Spleen (tissue), 11 donors: Measurements from ENCODE around the gene CITED4. TPM values are rescaled to one million over a fixed set of nuclear protein-coding genes. Genes with fewer than 3 reads are reported as not detected.

Experiments
- DNase-seq: peaks from one replicate; pipeline ENCODE4 v3.0.0-alpha.2; 2020
- H3K27ac ChIP-seq, 8 donors: fragments of 200-600 bp; sonication (generic) in 7 of 8; 1 replicate in 4 of 8; 2 replicates in 4 of 8; pipeline versions ENCODE4 v1.5.0 to v1.8.0; 2016 to 2021; ENCODE audit warnings: inconsistent platforms in 4 of 8, mild to moderate bottlenecking in 4 of 8, moderate library complexity in 1 of 8
- H3K27me3 ChIP-seq, 7 donors: fragments of 200-600 bp; sonication (generic) in 6 of 7; replicated peaks in 1 of 7; 1 replicate in 4 of 7; 2 replicates in 3 of 7; pipeline versions ENCODE4 v1.5.0 to v1.8.0; 2016 to 2021; ENCODE audit warnings: inconsistent platforms in 3 of 7, mild to moderate bottlenecking in 1 of 7
- H3K36me3 ChIP-seq, 6 donors: fragments of 200-600 bp; sonication (generic) in 5 of 6; 1 replicate in 4 of 6; 2 replicates in 2 of 6; pipeline versions ENCODE4 v1.5.0 to v1.8.0; 2016 to 2021; ENCODE audit warnings: inconsistent platforms in 2 of 6
- H3K4me1 ChIP-seq, 6 donors: fragments of 200-600 bp; sonication (generic) in 5 of 6; 1 replicate in 3 of 6; 2 replicates in 3 of 6; pipeline versions ENCODE4 v1.5.0 to v1.8.0; 2016 to 2021; ENCODE audit warnings: inconsistent platforms in 3 of 6
- H3K4me3 ChIP-seq, 8 donors: fragments of 200-600 bp; sonication (generic) in 7 of 8; 1 replicate in 4 of 8; 2 replicates in 4 of 8; pipeline versions ENCODE4 v1.5.0 to v1.8.0; 2016 to 2021; ENCODE audit warnings: inconsistent platforms in 4 of 8, mild to moderate bottlenecking in 4 of 8, moderate library complexity in 2 of 8
- H3K9me3 ChIP-seq, 8 donors: fragments of 200-600 bp; sonication (generic) in 7 of 8; 1 replicate in 4 of 8; 2 replicates in 4 of 8; pipeline versions ENCODE4 v1.5.0 to v1.8.0; 2016 to 2021; ENCODE audit warnings: inconsistent platforms in 4 of 8
- POLR2A ChIP-seq, 3 donors: fragments of 450-650 bp; IDR thresholded peaks; one replicate each; pipeline ENCODE4 v1.5.1; 2017; ENCODE audit warnings: antibody characterized with exemption in 3 of 3, mild to moderate bottlenecking in 1 of 3
- POLR2AphosphoS5 ChIP-seq, 3 donors: sonication (generic); formaldehyde crosslinking; IDR thresholded peaks; one replicate each; pipeline ENCODE4 v1.5.1; 2017; ENCODE audit warnings: antibody characterized with exemption in 3 of 3
- WGBS, 5 donors: extraction: QIAGEN DNeasy Blood & Tissue Kit in 3 of 5; methylation state at CpG; one replicate each; pipeline versions ENCODE4 v1.1.5 to v1.1.7; 2013 to 2018; 5-methylcytosine and 5-hydroxymethylcytosine counted together
- intact Hi-C: fragments of 100-400 bp; cut with DNase I; formaldehyde crosslinking; loops from one replicate; pipeline ENCODE4 v1.15.0; 2023; ENCODE audit warnings: low total_unique reads
- polyA plus RNA-seq, 3 donors: library from polyadenylated mRNA; stranded (reverse); fragments of 200-250 nt; gene quantifications; one replicate each; pipeline ENCODE4 v1.2.1, GENCODE V29; 2013
- total RNA-seq, 7 donors: library from RNA; depleted of rRNA in 3 of 7; stranded (reverse); fragments of >200 nt in 3 of 7; fragmentation: NEBNext Ultra II Directional in 4 of 7; extraction: Animal tissue kit (Norgen Biotek cat#: 25700) in 4 of 7; gene quantifications; one replicate each; pipeline versions ENCODE4 v1.1.0 to v1.2.1, GENCODE V29; 2016 to 2021
- TF ChIP-seq, protein P1 (sequence below), 11 experiments: fragments of 200-600 bp in 7 of 11; fragments of 450-650 bp in 4 of 11; sonication (generic) in 4 of 11; IDR thresholded peaks in 8 of 11; conservative IDR thresholded peaks in 3 of 11; 1 replicate in 7 of 11; 2 replicates in 4 of 11; pipeline versions ENCODE4 v1.4.0 to v1.8.0; 2016 to 2021; ENCODE audit warnings: antibody characterized with exemption in 11 of 11, inconsistent platforms in 4 of 11, mild to moderate bottlenecking in 1 of 11
- donor health status: healthy with polysubstance abuse.
- donor health status: DM: no; HTN: no; CAD: no; lungs with moderate emphysema.
- donor health status: DM: no; HTN: no; CAD: no.
- donor health status: Bipolar disorder and iron deficiency.
- donor health status: healthy.
- donor health status: DM: no; HTN: no; CAD: no.
- donor health status: DM: yes; HTN: yes; CAD: no.

CITED4 gene
- total and polyA plus RNA-seq, 10 donors, result 10.0 to 98.8 (median 46.8) TPM

DNA sequence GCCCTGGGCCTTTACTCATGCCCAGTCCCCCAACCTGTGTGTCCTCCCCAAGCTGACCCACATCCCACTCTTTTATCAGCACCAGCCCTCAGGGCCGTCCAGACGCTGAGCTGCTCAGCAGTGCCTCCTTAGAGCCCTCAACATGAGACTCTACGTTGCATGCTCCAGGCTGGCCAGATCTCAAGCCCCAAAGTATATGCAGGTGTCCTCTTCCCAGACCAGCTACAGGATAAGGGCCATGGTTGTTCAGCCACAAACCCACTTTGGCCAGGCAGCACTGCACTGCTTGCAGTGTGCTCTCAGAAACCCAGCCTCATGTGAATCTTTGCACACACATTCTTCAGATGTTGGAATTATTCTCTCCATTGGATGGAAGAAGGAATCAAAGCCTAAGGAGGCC, 6.0 kb downstream of the CITED4 start:
- intact Hi-C loops, result no loop called here
- Histone ChIP-seq H3K27me3 (peaks cover 0 to 9% (median 0%) of the 10 kb centered on the region in 7 donors), H3K36me3 (no peaks in the 10 kb centered on the region), H3K4me1 (peaks cover 0 to 21% (median 8%) of the 10 kb centered on the region in 6 donors), H3K9me3 (no peaks in the 10 kb centered on the region), H3K27ac (no peak overlapping the region), H3K4me3 (no peak overlapping the region)
- DNase-seq, result no peak
- TF ChIP-seq POLR2A (IDR thresholded peaks at IDR 0.05), result no peak
- no peak for TF ChIP-seq POLR2AphosphoS5 (IDR thresholded peaks at IDR 0.05)
- TF ChIP-seq, protein P1, sequence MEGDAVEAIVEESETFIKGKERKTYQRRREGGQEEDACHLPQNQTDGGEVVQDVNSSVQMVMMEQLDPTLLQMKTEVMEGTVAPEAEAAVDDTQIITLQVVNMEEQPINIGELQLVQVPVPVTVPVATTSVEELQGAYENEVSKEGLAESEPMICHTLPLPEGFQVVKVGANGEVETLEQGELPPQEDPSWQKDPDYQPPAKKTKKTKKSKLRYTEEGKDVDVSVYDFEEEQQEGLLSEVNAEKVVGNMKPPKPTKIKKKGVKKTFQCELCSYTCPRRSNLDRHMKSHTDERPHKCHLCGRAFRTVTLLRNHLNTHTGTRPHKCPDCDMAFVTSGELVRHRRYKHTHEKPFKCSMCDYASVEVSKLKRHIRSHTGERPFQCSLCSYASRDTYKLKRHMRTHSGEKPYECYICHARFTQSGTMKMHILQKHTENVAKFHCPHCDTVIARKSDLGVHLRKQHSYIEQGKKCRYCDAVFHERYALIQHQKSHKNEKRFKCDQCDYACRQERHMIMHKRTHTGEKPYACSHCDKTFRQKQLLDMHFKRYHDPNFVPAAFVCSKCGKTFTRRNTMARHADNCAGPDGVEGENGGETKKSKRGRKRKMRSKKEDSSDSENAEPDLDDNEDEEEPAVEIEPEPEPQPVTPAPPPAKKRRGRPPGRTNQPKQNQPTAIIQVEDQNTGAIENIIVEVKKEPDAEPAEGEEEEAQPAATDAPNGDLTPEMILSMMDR (IDR thresholded peaks at IDR 0.05 in 8 of 11, conservative IDR thresholded peaks at IDR 0.05 in 3 of 11), result no peak
- 75 to 100% (median 79%) methylated on average over 3 of the region's 3 CpGs for WGBS, 5 donors

DNA sequence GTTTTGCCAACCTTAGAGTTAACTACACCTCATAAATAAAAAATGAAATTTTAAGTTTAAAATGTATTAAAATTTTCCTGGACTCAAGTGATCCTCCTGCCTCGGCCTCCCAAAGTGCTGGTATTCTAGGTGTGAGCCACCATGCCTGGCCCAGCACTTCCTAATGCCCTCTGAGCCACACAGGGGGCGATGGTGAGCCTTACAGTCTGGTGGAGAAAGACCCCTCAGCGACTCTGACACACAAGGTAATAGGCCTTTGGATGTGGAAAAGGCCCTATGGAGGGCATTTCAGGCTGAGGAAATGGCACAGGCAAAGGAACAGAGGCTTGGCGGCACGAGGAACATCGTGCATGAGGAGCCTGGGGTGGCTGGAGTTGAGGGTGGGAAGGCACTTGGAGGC, 6.7 kb downstream of the CITED4 start:
- no peak for TF ChIP-seq POLR2A (IDR thresholded peaks at IDR 0.05)
- TF ChIP-seq, protein P1 (IDR thresholded peaks at IDR 0.05 in 8 of 11, conservative IDR thresholded peaks at IDR 0.05 in 3 of 11), result peak in 5 of 11 experiments; percentile 14 to 25 (median 23)

DNA sequence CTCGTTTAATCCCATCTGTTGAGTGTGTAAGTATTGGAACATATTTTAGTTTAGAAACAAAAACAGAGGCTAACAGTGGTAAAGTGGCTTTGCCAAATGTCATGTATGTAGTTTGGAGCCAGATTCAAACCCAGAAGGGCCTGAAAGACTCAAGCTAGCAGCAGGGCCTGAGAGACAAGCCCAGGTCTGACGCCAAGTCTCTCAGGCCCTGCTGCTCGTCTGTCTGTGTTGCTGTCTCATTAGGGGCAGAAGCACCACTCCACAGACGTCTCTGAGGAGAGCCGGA, 8.3 kb downstream of the CITED4 start:
- Histone ChIP-seq H3K36me3 (no peaks in the 10 kb centered on the region), H3K27me3 (no peaks in the 10 kb centered on the region), H3K4me1 (peaks cover 0 to 19% (median 11%) of the 10 kb centered on the region in 6 donors), H3K9me3 (no peaks in the 10 kb centered on the region), H3K4me3 (no peak overlapping the region), H3K27ac (no peak overlapping the region)
- no peak for DNase-seq
- intact Hi-C loops, result no loop called here
- WGBS, 5 donors, result 77 to 93% (median 83%) methylated on average over 5 of the region's 5 CpGs
- no peak for TF ChIP-seq POLR2AphosphoS5 (IDR thresholded peaks at IDR 0.05)
- TF ChIP-seq POLR2A (IDR thresholded peaks at IDR 0.05), result no peak
- TF ChIP-seq, protein P1 (IDR thresholded peaks at IDR 0.05 in 8 of 11, conservative IDR thresholded peaks at IDR 0.05 in 3 of 11), result no peak

More for the DNA sequence above, 6.7 kb downstream of the CITED4 start:
- Histone ChIP-seq H3K9me3 (no peaks in the 10 kb centered on the region), H3K4me3 (no peak overlapping the region), H3K36me3 (no peaks in the 10 kb centered on the region), H3K27me3 (peaks cover 0 to 3% (median 0%) of the 10 kb centered on the region in 7 donors), H3K4me1 (peaks cover 0 to 17% (median 2%) of the 10 kb centered on the region in 6 donors), H3K27ac (no peak overlapping the region)
- DNase-seq, result no peak
- WGBS, 5 donors, result 76 to 88% (median 80%) methylated on average over 6 of the region's 6 CpGs
- intact Hi-C loops, result no loop called here

DNA sequence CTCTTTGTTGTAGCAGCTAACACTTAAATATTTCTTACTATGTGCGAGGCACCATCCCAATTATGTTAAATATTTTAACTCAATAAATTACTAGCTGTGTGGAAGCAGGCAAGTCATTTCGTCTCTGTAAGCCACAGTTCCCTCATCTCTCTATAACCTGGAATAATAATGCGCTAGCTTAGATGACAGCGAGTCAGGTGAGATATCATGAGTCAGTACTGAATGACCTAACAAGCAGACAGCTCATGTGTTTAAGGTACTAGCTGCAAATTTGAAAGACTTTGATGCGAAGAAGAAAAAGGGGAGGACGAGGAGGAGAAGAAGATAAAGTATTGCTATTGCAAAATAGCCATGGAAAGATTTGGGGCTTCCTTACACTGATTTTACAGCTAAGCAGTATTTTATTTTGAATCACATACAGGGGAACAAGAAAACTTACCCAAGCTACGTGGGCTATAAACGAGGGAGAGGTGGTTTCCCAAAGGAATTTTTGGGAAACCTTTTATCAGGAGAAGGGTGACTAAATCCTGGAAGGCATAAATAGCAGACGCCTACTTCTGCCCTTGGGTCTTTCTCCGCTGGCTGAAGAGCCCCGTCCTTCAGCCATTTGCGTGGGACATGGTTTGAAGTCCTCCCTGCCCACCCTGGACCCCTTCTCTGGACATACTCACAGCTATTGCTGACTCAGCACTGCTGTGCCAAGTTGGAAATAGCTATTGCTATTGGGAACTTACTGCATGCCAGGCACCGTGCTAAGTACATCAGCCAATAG, 8.9 kb downstream of the CITED4 start:
- Histone ChIP-seq H3K27ac (no peak overlapping the region), H3K27me3 (no peaks in the 10 kb centered on the region), H3K36me3 (no peaks in the 10 kb centered on the region), H3K9me3 (no peaks in the 10 kb centered on the region), H3K4me1 (peaks cover 0 to 21% (median 11%) of the 10 kb centered on the region in 6 donors), H3K4me3 (no peak overlapping the region)
- intact Hi-C loops, result no loop called here
- TF ChIP-seq POLR2AphosphoS5 (IDR thresholded peaks at IDR 0.05) (no peak), POLR2A (IDR thresholded peaks at IDR 0.05) (no peak)
- TF ChIP-seq, protein P1 (IDR thresholded peaks at IDR 0.05 in 8 of 11, conservative IDR thresholded peaks at IDR 0.05 in 3 of 11), result no peak
- 74 to 91% (median 82%) methylated on average over 13 of the region's 13 CpGs for WGBS, 5 donors
- DNase-seq, result no peak
